Measurements from ENCODE around the gene ACSF2. TPM values are rescaled to one million over a fixed set of nuclear protein-coding genes. Genes with fewer than 3 reads are reported as not detected.

ACSF2 gene
- total RNA-seq, 5 donors from 2014 or later (not counting 1 experiment from before 2014, with no cell fraction given), result 17.7 to 26.4 (median 21.3) TPM

- H3K4me1 ChIP-seq (ENCODE audit: control insufficient read depth in 1 of 2, extremely low read depth in 1 of 2, insufficient read depth in 2 of 2, low read length in 2 of 2), result peaks cover 0 to 28% of the 10 kb centered on the region in 2 experiments
- ChIA-PET POLR2A (no interaction called here), CTCF (interaction anchor here (0.5 to 1.5 kb wide), 2 partner anchors 28 to 36 kb away, joined by 3 read pairs; no protein-coding TSS in a partner anchor)
- no peaks in the 10 kb centered on the region for H3K9me3 ChIP-seq
- Mint-ChIP-seq H3K4me3 (peak overlapping the region in 2 of 3 donors; percentile 41 to 66), H3K27me3 (peaks cover 17 to 28% of the 10 kb centered on the region in 2 donors), H3K9me3 (no peaks in the 10 kb centered on the region), H3K4me1 (peaks cover 3 to 27% (median 7%) of the 10 kb centered on the region in 3 donors), H3K36me3 (peaks cover 10% of the 10 kb centered on the region), H3K27ac (no peak overlapping the region)
- peaks cover 4 to 69% of the 10 kb centered on the region in 2 experiments for H3K27me3 ChIP-seq (replicated peaks in 1 of 2; ENCODE audit: control insufficient read depth in 2 of 2, extremely low read depth in 1 of 2, insufficient read depth in 2 of 2, low read length in 1 of 2)
- DNase-seq (no peak), ATAC-seq (replicated peaks in 1 of 4) (no peak)
- no peaks in the 10 kb centered on the region for H3K36me3 ChIP-seq (ENCODE audit: control insufficient read depth in 2 of 2, extremely low read depth in 1 of 2, insufficient read depth in 1 of 2, low read length in 1 of 2)
- H3K4me3 ChIP-seq (ENCODE audit: control insufficient read depth in 1 of 2, extremely low read depth in 1 of 2, low read length in 1 of 2), result no peak overlapping the region
- WGBS (ENCODE audit: insufficient coverage), result 79% methylated on average over 13 of the region's 13 CpGs
- no peak overlapping the region for H3K27ac ChIP-seq (ENCODE audit: low read length)
These were observed 41.9 kb downstream of the ACSF2 start for GRCh38 chr17:50467855-50468303.

- Histone ChIP-seq H3K27ac (ENCODE audit: low read length) (no peak within 1 kb of the TSS), H3K36me3 (ENCODE audit: control insufficient read depth in 2 of 2, extremely low read depth in 1 of 2, insufficient read depth in 1 of 2, low read length in 1 of 2) (peaks cover 0 to 2% of the 10 kb centered on the region in 2 donors), H3K27me3 (replicated peaks in 1 of 2; ENCODE audit: control insufficient read depth in 2 of 2, extremely low read depth in 1 of 2, insufficient read depth in 2 of 2, low read length in 1 of 2) (peaks cover 4 to 68% of the 10 kb centered on the region in 2 experiments), H3K4me1 (ENCODE audit: control insufficient read depth in 1 of 2, extremely low read depth in 1 of 2, insufficient read depth in 2 of 2, low read length in 2 of 2) (peaks cover 0 to 28% of the 10 kb centered on the region in 2 experiments), H3K9me3 (no peaks in the 10 kb centered on the region), H3K4me3 (ENCODE audit: control insufficient read depth in 1 of 2, extremely low read depth in 1 of 2, low read length in 1 of 2) (peak within 1 kb of the TSS; percentile 17 to 42)
- Mint-ChIP-seq H3K9me3 (no peaks in the 10 kb centered on the region), H3K4me1 (peaks cover 3 to 27% (median 7%) of the 10 kb centered on the region in 3 donors), H3K27ac (no peak within 1 kb of the TSS), H3K27me3 (peaks cover 17 to 28% of the 10 kb centered on the region in 2 donors), H3K36me3 (peaks cover 13% of the 10 kb centered on the region), H3K4me3 (peak within 1 kb of the TSS in 2 of 3 donors; percentile 41 to 66)
- ChIA-PET CTCF (interaction anchor here (0.5 to 1.5 kb wide), 3 partner anchors 27 to 36 kb away, joined by 3 read pairs; no protein-coding TSS in a partner anchor), POLR2A (no interaction called here)
- 36% methylated on average over 67 of the region's 71 CpGs for WGBS (ENCODE audit: insufficient coverage)
- ATAC-seq (replicated peaks in 1 of 4), result peak in 2 of 4 experiments; percentile 25 to 56
- DNase-seq, result peak in 1 of 35 experiments; percentile 11
These were observed 42.5 kb downstream of the ACSF2 start, which contains the start of gene CHAD for GRCh38 chr17:50468304-50469207. CHAD (minus strand) TSS chr17:50468880; CDS start chr17:50468813, 67 bp downstream.

GRCh38 chr17:50469208-50469605 is 43.2 kb downstream of the ACSF2 start:
- Mint-ChIP-seq H3K27me3 (peaks cover 17 to 28% of the 10 kb centered on the region in 2 donors), H3K4me1 (peaks cover 3 to 27% (median 7%) of the 10 kb centered on the region in 3 donors), H3K27ac (no peak overlapping the region), H3K36me3 (peaks cover 17% of the 10 kb centered on the region), H3K4me3 (peak overlapping the region in 1 of 3 donors; percentile 42), H3K9me3 (no peaks in the 10 kb centered on the region)
- peaks cover 0 to 2% of the 10 kb centered on the region in 2 donors for H3K36me3 ChIP-seq (ENCODE audit: control insufficient read depth in 2 of 2, extremely low read depth in 1 of 2, insufficient read depth in 1 of 2, low read length in 1 of 2)
- H3K4me3 ChIP-seq (ENCODE audit: control insufficient read depth in 1 of 2, extremely low read depth in 1 of 2, low read length in 1 of 2), result peak overlapping the region; percentile 17 to 42
- H3K9me3 ChIP-seq, result no peaks in the 10 kb centered on the region
- POLR2A ChIA-PET, result no interaction called here
- 5% methylated on average over 18 of the region's 37 CpGs for WGBS (ENCODE audit: insufficient coverage)
- peak in 1 of 4 experiments; percentile 22 for ATAC-seq (replicated peaks in 1 of 4)
- CTCF ChIA-PET, result interaction anchor here in 1 of 2 donors (0.8 kb wide), 1 partner anchor 32 kb away, joined by 3 read pairs; no protein-coding TSS in a partner anchor
- no peak overlapping the region for H3K27ac ChIP-seq (ENCODE audit: low read length)
- no peak for DNase-seq
- peaks cover 0 to 28% of the 10 kb centered on the region in 2 experiments for H3K4me1 ChIP-seq (ENCODE audit: control insufficient read depth in 1 of 2, extremely low read depth in 1 of 2, insufficient read depth in 2 of 2, low read length in 2 of 2)
- H3K27me3 ChIP-seq (replicated peaks in 1 of 2; ENCODE audit: control insufficient read depth in 2 of 2, extremely low read depth in 1 of 2, insufficient read depth in 2 of 2, low read length in 1 of 2), result peaks cover 4 to 65% of the 10 kb centered on the region in 2 experiments

GRCh38 chr17:50469671-50470305 is 43.8 kb downstream of the ACSF2 start:
- Histone ChIP-seq H3K27ac (ENCODE audit: low read length) (no peak overlapping the region), H3K36me3 (ENCODE audit: control insufficient read depth in 2 of 2, extremely low read depth in 1 of 2, insufficient read depth in 1 of 2, low read length in 1 of 2) (peaks cover 0 to 2% of the 10 kb centered on the region in 2 donors), H3K4me3 (ENCODE audit: control insufficient read depth in 1 of 2, extremely low read depth in 1 of 2, low read length in 1 of 2) (no peak overlapping the region), H3K4me1 (ENCODE audit: control insufficient read depth in 1 of 2, extremely low read depth in 1 of 2, insufficient read depth in 2 of 2, low read length in 2 of 2) (peaks cover 0 to 28% of the 10 kb centered on the region in 2 experiments), H3K27me3 (replicated peaks in 1 of 2; ENCODE audit: control insufficient read depth in 2 of 2, extremely low read depth in 1 of 2, insufficient read depth in 2 of 2, low read length in 1 of 2) (peaks cover 4 to 63% of the 10 kb centered on the region in 2 experiments), H3K9me3 (no peaks in the 10 kb centered on the region)
- peak overlapping the region in 1 of 3 donors; percentile 42 for H3K4me3 Mint-ChIP-seq
- POLR2A ChIA-PET, result no interaction called here
- H3K4me1 Mint-ChIP-seq, result peaks cover 3 to 27% (median 7%) of the 10 kb centered on the region in 3 donors
- peaks cover 17% of the 10 kb centered on the region for H3K36me3 Mint-ChIP-seq
- no peak for DNase-seq
- H3K27ac Mint-ChIP-seq, result no peak overlapping the region
- ATAC-seq (replicated peaks in 1 of 4), result no peak
- no peaks in the 10 kb centered on the region for H3K9me3 Mint-ChIP-seq
- 78% methylated on average over 10 of the region's 19 CpGs for WGBS (ENCODE audit: insufficient coverage)
- peaks cover 17 to 28% of the 10 kb centered on the region in 2 donors for H3K27me3 Mint-ChIP-seq
- CTCF ChIA-PET, result interaction anchor here in 1 of 2 donors (1.0 kb wide), 1 partner anchor 10 kb away, joined by 4 read pairs; no protein-coding TSS in a partner anchor

GRCh38 chr17:50470426-50470825 is 44.4 kb downstream of the ACSF2 start:
- Histone ChIP-seq H3K27ac (ENCODE audit: low read length) (no peak overlapping the region), H3K4me3 (ENCODE audit: control insufficient read depth in 1 of 2, extremely low read depth in 1 of 2, low read length in 1 of 2) (no peak overlapping the region), H3K27me3 (replicated peaks in 1 of 2; ENCODE audit: control insufficient read depth in 2 of 2, extremely low read depth in 1 of 2, insufficient read depth in 2 of 2, low read length in 1 of 2) (peaks cover 4 to 57% of the 10 kb centered on the region in 2 experiments), H3K36me3 (ENCODE audit: control insufficient read depth in 2 of 2, extremely low read depth in 1 of 2, insufficient read depth in 1 of 2, low read length in 1 of 2) (peaks cover 0 to 2% of the 10 kb centered on the region in 2 donors), H3K9me3 (no peaks in the 10 kb centered on the region), H3K4me1 (ENCODE audit: control insufficient read depth in 1 of 2, extremely low read depth in 1 of 2, insufficient read depth in 2 of 2, low read length in 2 of 2) (peaks cover 0 to 28% of the 10 kb centered on the region in 2 experiments)
- POLR2A ChIA-PET, result no interaction called here
- CTCF ChIA-PET, result interaction anchor here in 1 of 2 donors (1.0 kb wide), 1 partner anchor 9 kb away, joined by 4 read pairs; no protein-coding TSS in a partner anchor
- WGBS (ENCODE audit: insufficient coverage), result 88% methylated on average over 6 of the region's 6 CpGs
- Mint-ChIP-seq H3K4me3 (peak overlapping the region in 1 of 3 donors; percentile 20), H3K36me3 (peaks cover 17% of the 10 kb centered on the region), H3K27me3 (peaks cover 17 to 27% of the 10 kb centered on the region in 2 donors), H3K9me3 (no peaks in the 10 kb centered on the region), H3K27ac (no peak overlapping the region), H3K4me1 (peaks cover 3 to 24% (median 7%) of the 10 kb centered on the region in 3 donors)
- DNase-seq, result no peak
- no peak for ATAC-seq (replicated peaks in 1 of 4)

Data from T-cell (primary cell).